Fibroblast of lung (primary cell): ENCODE data around the gene WDR86. TPM values are rescaled to one million over a fixed set of nuclear protein-coding genes. Genes with fewer than 3 reads are reported as not detected.

Experiments
- DNase-seq, 2 donors: peaks; one replicate each; pipeline versions ENCODE4 v3.0.0 to v3.0.0-alpha.2; 2010; ENCODE audit warnings: low read depth in 2 of 2
- H2AFZ ChIP-seq: 2 replicates; pipeline ENCODE4 v1.5.1; 2012; ENCODE audit warnings: low read length, control low read depth, inconsistent platforms
- H3K27ac ChIP-seq: 2 replicates; pipeline ENCODE4 v1.5.1; 2011; ENCODE audit warnings: low read length, control low read depth; ENCODE audit not compliant: insufficient read depth
- H3K27me3 ChIP-seq: 2 replicates; pipeline ENCODE4 v1.5.1; 2011; ENCODE audit warnings: mild to moderate bottlenecking, low read length; ENCODE audit not compliant: control insufficient read depth, insufficient read depth
- H3K36me3 ChIP-seq: 2 replicates; pipeline ENCODE4 v1.5.1; 2011; ENCODE audit warnings: low read length; ENCODE audit not compliant: control insufficient read depth, insufficient read depth
- H3K4me1 ChIP-seq: 2 replicates; pipeline ENCODE4 v1.5.1; 2011; ENCODE audit warnings: low read length; ENCODE audit not compliant: control insufficient read depth, insufficient read depth; ENCODE audit errors: extremely low read depth
- H3K4me2 ChIP-seq: 2 replicates; pipeline ENCODE4 v1.5.1; 2011; ENCODE audit warnings: low read length, control low read depth; ENCODE audit not compliant: insufficient read depth; ENCODE audit errors: extremely low read depth
- H3K4me3 ChIP-seq, 4 experiments: fragments of 200-600 bp in 1 of 4; sonication (generic) in 1 of 4; replicated peaks in 1 of 4; 2 replicates each; pipeline ENCODE4 v1.5.1; 2011 to 2016; ENCODE audit warnings: low read length in 4 of 4, low read depth in 3 of 4, mild to moderate bottlenecking in 3 of 4, control low read depth in 2 of 4, inconsistent platforms in 1 of 4, mixed read lengths in 1 of 4; ENCODE audit not compliant: insufficient read depth in 1 of 4; ENCODE audit errors: control extremely low read depth in 1 of 4
- H3K79me2 ChIP-seq: 2 replicates; pipeline ENCODE4 v1.5.1; 2012; ENCODE audit warnings: mild to moderate bottlenecking, low read length, inconsistent platforms; ENCODE audit not compliant: control insufficient read depth, insufficient read depth
- H3K9ac ChIP-seq: 2 replicates; pipeline ENCODE4 v1.5.1; 2011; ENCODE audit warnings: mild to moderate bottlenecking, low read length, control low read depth; ENCODE audit not compliant: insufficient read depth
- H3K9me3 ChIP-seq: 2 replicates; pipeline ENCODE4 v1.5.1; 2012; ENCODE audit warnings: low read depth, low read length; ENCODE audit not compliant: control insufficient read depth, insufficient read depth
- H4K20me1 ChIP-seq: 2 replicates; pipeline ENCODE4 v1.5.1; 2011; ENCODE audit warnings: low read length; ENCODE audit not compliant: control insufficient read depth, insufficient read depth; ENCODE audit errors: extremely low read depth
- CTCF ChIP-seq, 2 donors: IDR thresholded peaks in 1 of 2; conservative IDR thresholded peaks in 1 of 2; 1 replicate in 1 of 2; 2 replicates in 1 of 2; pipeline ENCODE4 v1.5.1; 2011 to 2012; ENCODE audit warnings: low read length in 2 of 2, control low read depth in 1 of 2, inconsistent platforms in 1 of 2, low read depth in 1 of 2, mild to moderate bottlenecking in 1 of 2
- EZH2 ChIP-seq: IDR thresholded peaks from 2 replicates; pipeline ENCODE4 v1.5.1; 2012; ENCODE audit warnings: low read length, control low read depth, mild to moderate bottlenecking; ENCODE audit errors: missing control alignments
- polyA plus RNA-seq, 2 donors: library from polyadenylated mRNA; depleted of rRNA in 1 of 2; stranded (reverse) in 1 of 2; unstranded in 1 of 2; fragments of >200 nt; gene quantifications; 2 replicates each; pipeline ENCODE4 v1.2.1, GENCODE V29; 2011 to 2012; ENCODE audit warnings: missing spikeins in 1 of 2
- total RNA-seq: library from RNA; depleted of rRNA; stranded (reverse); fragments of >200 nt; gene quantifications from 2 replicates; pipeline ENCODE4 v1.2.1, GENCODE V29; 2014

WDR86 gene
- total and polyA plus RNA-seq, 2 donors (not counting 1 experiment from before 2014, with no cell fraction given): 0.33 TPM; not detected in 1

- no peaks in the 10 kb centered on the region for H3K9me3 ChIP-seq
- H3K4me3 ChIP-seq: no peak overlapping the region
- no peak for TF ChIP-seq CTCF (conservative IDR thresholded peaks at IDR 0.05 in 1 of 2, IDR thresholded peaks at IDR 0.05 in 1 of 2; ENCODE audit: low read depth in 1 of 2, low read length in 2 of 2)
Measured at GRCh38 chr7:151446412-151446811, 36.6 kb upstream of the WDR86 start.

GRCh38 chr7:151444632-151445031 lies 34.8 kb upstream of the WDR86 start:
- H3K9me3 ChIP-seq: no peaks in the 10 kb centered on the region
- no peak overlapping the region for H3K9ac ChIP-seq
- no peaks in the 10 kb centered on the region for H3K79me2 ChIP-seq
- DNase-seq: no peak
- H3K4me3 ChIP-seq: no peak overlapping the region
- H4K20me1 ChIP-seq: no peaks in the 10 kb centered on the region
- no peak overlapping the region for H3K4me2 ChIP-seq
- no peaks in the 10 kb centered on the region for H3K27me3 ChIP-seq
- H3K4me1 ChIP-seq: peaks cover 5% of the 10 kb centered on the region
- TF ChIP-seq EZH2 (no peak), CTCF (conservative IDR thresholded peaks at IDR 0.05 in 1 of 2, IDR thresholded peaks at IDR 0.05 in 1 of 2; ENCODE audit: low read depth in 1 of 2, low read length in 2 of 2) (no peak)
- H3K27ac ChIP-seq: no peak overlapping the region
- H3K36me3 ChIP-seq: no peaks in the 10 kb centered on the region
- no peak overlapping the region for H2AFZ ChIP-seq

More at GRCh38 chr7:151446412-151446811, 36.6 kb upstream of the WDR86 start:
- DNase-seq: no peak
- Histone ChIP-seq H4K20me1 (no peaks in the 10 kb centered on the region), H3K27me3 (no peaks in the 10 kb centered on the region), H3K36me3 (no peaks in the 10 kb centered on the region), H3K4me1 (no peaks in the 10 kb centered on the region), H2AFZ (no peak overlapping the region), H3K9ac (no peak overlapping the region), H3K79me2 (no peaks in the 10 kb centered on the region), H3K27ac (no peak overlapping the region), H3K4me2 (no peak overlapping the region)

GRCh38 chr7:151442776-151443496 lies 33.1 kb upstream of the WDR86 start:
- no peak overlapping the region for H3K9ac ChIP-seq
- H3K4me2 ChIP-seq: no peak overlapping the region
- peaks cover 5% of the 10 kb centered on the region for H3K4me1 ChIP-seq
- TF ChIP-seq CTCF (conservative IDR thresholded peaks at IDR 0.05 in 1 of 2, IDR thresholded peaks at IDR 0.05 in 1 of 2; ENCODE audit: low read depth in 1 of 2, low read length in 2 of 2): no peak
- no peak for TF ChIP-seq EZH2
- no peak overlapping the region for H3K27ac ChIP-seq
- no peaks in the 10 kb centered on the region for H3K9me3 ChIP-seq
- H2AFZ ChIP-seq: no peak overlapping the region
- no peaks in the 10 kb centered on the region for H4K20me1 ChIP-seq
- H3K79me2 ChIP-seq: no peaks in the 10 kb centered on the region
- no peak overlapping the region for H3K4me3 ChIP-seq
- no peak for DNase-seq
- no peaks in the 10 kb centered on the region for H3K27me3 ChIP-seq
- no peaks in the 10 kb centered on the region for H3K36me3 ChIP-seq
